Measurements from ENCODE around the gene DUSP16. TPM values are rescaled to one million over a fixed set of nuclear protein-coding genes. Genes with fewer than 3 reads are reported as not detected.

DUSP16 gene
- polyA plus RNA-seq, 1 donor from 2014 or later: 42.5 TPM

- no peak overlapping the region for H3K9ac ChIP-seq (ENCODE audit: low read length)
- H2AFZ ChIP-seq (ENCODE audit: low read depth, low read length): no peak overlapping the region
- no peaks in the 10 kb centered on the region for H3F3A ChIP-seq (ENCODE audit: insufficient read depth, low read length, poor library complexity, severe bottlenecking)
- peaks cover 4% of the 10 kb centered on the region for H3K36me3 ChIP-seq (ENCODE audit: insufficient read depth, low read length)
- no peak overlapping the region for H3K27ac ChIP-seq (ENCODE audit: low read length)
- no peak overlapping the region for H3K4me2 ChIP-seq (ENCODE audit: low read length)
- no peaks in the 10 kb centered on the region for H3K27me3 ChIP-seq (ENCODE audit: insufficient read depth, low read depth, low read length)
- TF ChIP-seq POLR2AphosphoS5 (IDR thresholded peaks at IDR 0.05) (no peak), TAF1 (IDR thresholded peaks at IDR 0.05; ENCODE audit: low read depth) (no peak), SMC3 (conservative IDR thresholded peaks at IDR 0.05; ENCODE audit: poor library complexity) (no peak), EZH2 (IDR thresholded peaks at IDR 0.05; ENCODE audit: borderline replicate concordance, insufficient read depth, low read length, poor library complexity, severe bottlenecking) (no peak), RAD21 (conservative IDR thresholded peaks at IDR 0.05) (no peak), EP300 (conservative IDR thresholded peaks at IDR 0.05; ENCODE audit: poor library complexity, severe bottlenecking) (no peak), REST (IDR thresholded peaks at IDR 0.05; ENCODE audit: borderline replicate concordance) (no peak), CTCF (IDR thresholded peaks at IDR 0.05; ENCODE audit: poor library complexity, severe bottlenecking) (no peak), MXI1 (conservative IDR thresholded peaks at IDR 0.05; ENCODE audit: poor library complexity, severe bottlenecking) (no peak)
- no peak overlapping the region for H3K4me3 ChIP-seq (ENCODE audit: low read length)
- no peaks in the 10 kb centered on the region for H4K20me1 ChIP-seq (ENCODE audit: insufficient read depth)
- H3K9me2 ChIP-seq (ENCODE audit: insufficient read depth, low read length): no peaks in the 10 kb centered on the region
- no peaks in the 10 kb centered on the region for H3K9me3 ChIP-seq (ENCODE audit: low read length)
- H3K79me2 ChIP-seq (replicated peaks; ENCODE audit: insufficient read depth, low read length): peaks cover 3% of the 10 kb centered on the region
These were observed 80.4 kb downstream of the DUSP16 start for GRCh38 chr12:12482150-12482761.

GRCh38 chr12:12481631-12482030, 81.0 kb downstream of the DUSP16 start:
- Histone ChIP-seq H3K36me3 (ENCODE audit: insufficient read depth, low read length) (peaks cover 4% of the 10 kb centered on the region), H3K27me3 (ENCODE audit: insufficient read depth, low read depth, low read length) (no peaks in the 10 kb centered on the region), H3K79me2 (replicated peaks; ENCODE audit: insufficient read depth, low read length) (peaks cover 3% of the 10 kb centered on the region), H2AFZ (ENCODE audit: low read depth, low read length) (no peak overlapping the region), H4K20me1 (ENCODE audit: insufficient read depth) (no peaks in the 10 kb centered on the region), H3F3A (ENCODE audit: insufficient read depth, low read length, poor library complexity, severe bottlenecking) (no peaks in the 10 kb centered on the region), H3K9me2 (ENCODE audit: insufficient read depth, low read length) (no peaks in the 10 kb centered on the region), H3K9ac (ENCODE audit: low read length) (no peak overlapping the region), H3K9me3 (ENCODE audit: low read length) (no peaks in the 10 kb centered on the region), H3K4me3 (ENCODE audit: low read length) (no peak overlapping the region), H3K4me2 (ENCODE audit: low read length) (no peak overlapping the region), H3K27ac (ENCODE audit: low read length) (no peak overlapping the region)
- TF ChIP-seq SMC3 (conservative IDR thresholded peaks at IDR 0.05; ENCODE audit: poor library complexity) (no peak), EZH2 (IDR thresholded peaks at IDR 0.05; ENCODE audit: borderline replicate concordance, insufficient read depth, low read length, poor library complexity, severe bottlenecking) (no peak), TAF1 (IDR thresholded peaks at IDR 0.05; ENCODE audit: low read depth) (no peak)

Measured in neural cell (in vitro differentiated cells).